ENCODE data around the gene UGT1A9. TPM values are rescaled to one million over a fixed set of nuclear protein-coding genes. Genes with fewer than 3 reads are reported as not detected.

Gene UGT1A9
- total and polyA plus RNA-seq, 2 of the 13 experiments (the other 11 are each of a cell fraction or from before 2014, with no cell fraction given) = 0.07 TPM; not detected in 1

DNA sequence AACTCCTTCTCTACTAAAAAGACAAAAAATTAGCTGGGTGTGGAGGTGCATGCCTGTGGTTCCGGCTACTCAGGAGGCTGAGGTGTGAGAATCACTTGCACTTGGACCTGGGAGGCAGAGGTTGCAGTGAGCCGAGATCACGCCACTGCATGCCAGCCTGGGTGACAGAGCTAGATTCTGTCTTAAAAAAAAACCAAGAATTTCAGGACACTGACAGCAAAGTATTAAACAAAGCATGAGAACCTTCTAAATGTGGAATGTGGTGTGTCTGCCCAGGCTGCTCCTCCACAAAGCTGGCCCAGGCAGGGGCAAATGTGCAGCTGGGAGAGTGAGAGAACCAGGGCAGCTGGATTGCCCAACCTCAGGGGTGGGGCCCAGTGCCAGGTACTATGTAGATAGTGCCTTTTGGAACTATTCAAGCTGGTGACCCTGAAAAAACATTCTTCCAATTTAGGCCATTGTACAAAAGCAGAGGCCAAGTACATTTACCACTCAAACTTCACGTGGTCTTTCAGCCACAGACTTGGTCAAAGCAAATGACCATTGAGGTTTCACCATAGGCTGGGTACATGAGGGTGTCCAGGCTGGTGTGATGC, 34.3 kb downstream of the UGT1A9 start (continued):
- TF ChIP-seq, protein P1, sequence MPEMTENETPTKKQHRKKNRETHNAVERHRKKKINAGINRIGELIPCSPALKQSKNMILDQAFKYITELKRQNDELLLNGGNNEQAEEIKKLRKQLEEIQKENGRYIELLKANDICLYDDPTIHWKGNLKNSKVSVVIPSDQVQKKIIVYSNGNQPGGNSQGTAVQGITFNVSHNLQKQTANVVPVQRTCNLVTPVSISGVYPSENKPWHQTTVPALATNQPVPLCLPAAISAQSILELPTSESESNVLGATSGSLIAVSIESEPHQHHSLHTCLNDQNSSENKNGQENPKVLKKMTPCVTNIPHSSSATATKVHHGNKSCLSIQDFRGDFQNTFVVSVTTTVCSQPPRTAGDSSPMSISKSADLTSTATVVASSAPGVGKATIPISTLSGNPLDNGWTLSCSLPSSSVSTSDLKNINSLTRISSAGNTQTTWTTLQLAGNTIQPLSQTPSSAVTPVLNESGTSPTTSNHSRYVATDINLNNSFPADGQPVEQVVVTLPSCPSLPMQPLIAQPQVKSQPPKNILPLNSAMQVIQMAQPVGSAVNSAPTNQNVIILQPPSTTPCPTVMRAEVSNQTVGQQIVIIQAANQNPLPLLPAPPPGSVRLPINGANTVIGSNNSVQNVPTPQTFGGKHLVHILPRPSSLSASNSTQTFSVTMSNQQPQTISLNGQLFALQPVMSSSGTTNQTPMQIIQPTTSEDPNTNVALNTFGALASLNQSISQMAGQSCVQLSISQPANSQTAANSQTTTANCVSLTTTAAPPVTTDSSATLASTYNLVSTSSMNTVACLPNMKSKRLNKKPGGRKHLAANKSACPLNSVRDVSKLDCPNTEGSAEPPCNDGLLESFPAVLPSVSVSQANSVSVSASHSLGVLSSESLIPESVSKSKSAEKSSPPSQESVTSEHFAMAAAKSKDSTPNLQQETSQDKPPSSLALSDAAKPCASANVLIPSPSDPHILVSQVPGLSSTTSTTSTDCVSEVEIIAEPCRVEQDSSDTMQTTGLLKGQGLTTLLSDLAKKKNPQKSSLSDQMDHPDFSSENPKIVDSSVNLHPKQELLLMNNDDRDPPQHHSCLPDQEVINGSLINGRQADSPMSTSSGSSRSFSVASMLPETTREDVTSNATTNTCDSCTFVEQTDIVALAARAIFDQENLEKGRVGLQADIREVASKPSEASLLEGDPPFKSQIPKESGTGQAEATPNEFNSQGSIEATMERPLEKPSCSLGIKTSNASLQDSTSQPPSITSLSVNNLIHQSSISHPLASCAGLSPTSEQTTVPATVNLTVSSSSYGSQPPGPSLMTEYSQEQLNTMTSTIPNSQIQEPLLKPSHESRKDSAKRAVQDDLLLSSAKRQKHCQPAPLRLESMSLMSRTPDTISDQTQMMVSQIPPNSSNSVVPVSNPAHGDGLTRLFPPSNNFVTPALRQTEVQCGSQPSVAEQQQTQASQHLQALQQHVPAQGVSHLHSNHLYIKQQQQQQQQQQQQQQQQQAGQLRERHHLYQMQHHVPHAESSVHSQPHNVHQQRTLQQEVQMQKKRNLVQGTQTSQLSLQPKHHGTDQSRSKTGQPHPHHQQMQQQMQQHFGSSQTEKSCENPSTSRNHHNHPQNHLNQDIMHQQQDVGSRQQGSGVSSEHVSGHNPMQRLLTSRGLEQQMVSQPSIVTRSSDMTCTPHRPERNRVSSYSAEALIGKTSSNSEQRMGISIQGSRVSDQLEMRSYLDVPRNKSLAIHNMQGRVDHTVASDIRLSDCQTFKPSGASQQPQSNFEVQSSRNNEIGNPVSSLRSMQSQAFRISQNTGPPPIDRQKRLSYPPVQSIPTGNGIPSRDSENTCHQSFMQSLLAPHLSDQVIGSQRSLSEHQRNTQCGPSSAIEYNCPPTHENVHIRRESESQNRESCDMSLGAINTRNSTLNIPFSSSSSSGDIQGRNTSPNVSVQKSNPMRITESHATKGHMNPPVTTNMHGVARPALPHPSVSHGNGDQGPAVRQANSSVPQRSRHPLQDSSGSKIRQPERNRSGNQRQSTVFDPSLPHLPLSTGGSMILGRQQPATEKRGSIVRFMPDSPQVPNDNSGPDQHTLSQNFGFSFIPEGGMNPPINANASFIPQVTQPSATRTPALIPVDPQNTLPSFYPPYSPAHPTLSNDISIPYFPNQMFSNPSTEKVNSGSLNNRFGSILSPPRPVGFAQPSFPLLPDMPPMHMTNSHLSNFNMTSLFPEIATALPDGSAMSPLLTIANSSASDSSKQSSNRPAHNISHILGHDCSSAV (CRISPR knock-in tag; IDR thresholded peaks at IDR 0.05; ENCODE audit: borderline replicate concordance) = no peak
- TF ChIP-seq LCORL (IDR thresholded peaks at IDR 0.05) = no peak
- TF ChIP-seq LCORL (CRISPR knock-in tag; IDR thresholded peaks at IDR 0.05) = no peak
- TF ChIP-seq, protein P2, sequence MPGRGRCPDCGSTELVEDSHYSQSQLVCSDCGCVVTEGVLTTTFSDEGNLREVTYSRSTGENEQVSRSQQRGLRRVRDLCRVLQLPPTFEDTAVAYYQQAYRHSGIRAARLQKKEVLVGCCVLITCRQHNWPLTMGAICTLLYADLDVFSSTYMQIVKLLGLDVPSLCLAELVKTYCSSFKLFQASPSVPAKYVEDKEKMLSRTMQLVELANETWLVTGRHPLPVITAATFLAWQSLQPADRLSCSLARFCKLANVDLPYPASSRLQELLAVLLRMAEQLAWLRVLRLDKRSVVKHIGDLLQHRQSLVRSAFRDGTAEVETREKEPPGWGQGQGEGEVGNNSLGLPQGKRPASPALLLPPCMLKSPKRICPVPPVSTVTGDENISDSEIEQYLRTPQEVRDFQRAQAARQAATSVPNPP (CRISPR knock-in tag; IDR thresholded peaks at IDR 0.05) = no peak
- TF ChIP-seq, protein P3, sequence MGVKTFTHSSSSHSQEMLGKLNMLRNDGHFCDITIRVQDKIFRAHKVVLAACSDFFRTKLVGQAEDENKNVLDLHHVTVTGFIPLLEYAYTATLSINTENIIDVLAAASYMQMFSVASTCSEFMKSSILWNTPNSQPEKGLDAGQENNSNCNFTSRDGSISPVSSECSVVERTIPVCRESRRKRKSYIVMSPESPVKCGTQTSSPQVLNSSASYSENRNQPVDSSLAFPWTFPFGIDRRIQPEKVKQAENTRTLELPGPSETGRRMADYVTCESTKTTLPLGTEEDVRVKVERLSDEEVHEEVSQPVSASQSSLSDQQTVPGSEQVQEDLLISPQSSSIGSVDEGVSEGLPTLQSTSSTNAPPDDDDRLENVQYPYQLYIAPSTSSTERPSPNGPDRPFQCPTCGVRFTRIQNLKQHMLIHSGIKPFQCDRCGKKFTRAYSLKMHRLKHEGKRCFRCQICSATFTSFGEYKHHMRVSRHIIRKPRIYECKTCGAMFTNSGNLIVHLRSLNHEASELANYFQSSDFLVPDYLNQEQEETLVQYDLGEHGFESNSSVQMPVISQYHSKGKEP (CRISPR knock-in tag; IDR thresholded peaks at IDR 0.05) = no peak
